T47D (cell line): Measurements from ENCODE around the gene CCDC92B.
A peak's percentile ranks its signal among the peaks of the same experiment; 100 is the strongest.
"Not testable (repeated sequence)": the region's sequence is repeated elsewhere in the genome, so short reads cannot be mapped to it uniquely, and the experiment has no call there.

Source experiments
- DNase-seq, 2 experiments: peaks; one replicate each; pipeline versions ENCODE4 v3.0.0 to v3.0.0-alpha.2; 2011 to 2012; ENCODE audit warnings: low read depth in 1 of 2, low spot score in 1 of 2
- JUND ChIP-seq: IDR thresholded peaks from 2 replicates; pipeline ENCODE4 v1.6.1; 2012; ENCODE audit warnings: low read depth
- in situ Hi-C: cut with HindIII; loops from 2 replicates; pipeline ENCODE4 v1.10.0; 2016; ENCODE audit warnings: low sequenced_read_pairs, low pct_unique_long_range_greater_than_20kb

Gene CCDC92B

DNA sequence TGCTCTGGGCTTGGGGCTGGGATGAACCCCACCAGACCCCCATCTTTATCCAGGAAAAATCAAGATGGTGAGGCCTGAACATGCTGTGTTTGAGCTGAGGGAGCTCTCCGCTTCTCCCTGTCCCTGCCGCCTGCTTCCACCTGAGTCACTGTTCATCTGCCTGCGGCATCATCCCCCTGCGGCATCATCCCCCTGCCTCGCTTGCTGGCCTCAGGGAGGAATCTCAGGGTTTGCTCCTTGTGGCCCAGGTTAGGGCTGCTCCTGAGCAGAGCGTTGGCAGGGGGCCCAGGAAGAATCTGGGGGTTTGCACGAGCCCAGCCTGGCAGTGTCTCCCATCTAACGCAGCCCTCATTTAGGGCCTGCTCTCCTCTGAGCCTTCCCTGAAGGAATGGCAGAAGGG is 35.4 kb upstream of the CCDC92B start:
- in situ Hi-C loops, result no loop called here
- no peak for DNase-seq
- no peak for TF ChIP-seq JUND

DNA sequence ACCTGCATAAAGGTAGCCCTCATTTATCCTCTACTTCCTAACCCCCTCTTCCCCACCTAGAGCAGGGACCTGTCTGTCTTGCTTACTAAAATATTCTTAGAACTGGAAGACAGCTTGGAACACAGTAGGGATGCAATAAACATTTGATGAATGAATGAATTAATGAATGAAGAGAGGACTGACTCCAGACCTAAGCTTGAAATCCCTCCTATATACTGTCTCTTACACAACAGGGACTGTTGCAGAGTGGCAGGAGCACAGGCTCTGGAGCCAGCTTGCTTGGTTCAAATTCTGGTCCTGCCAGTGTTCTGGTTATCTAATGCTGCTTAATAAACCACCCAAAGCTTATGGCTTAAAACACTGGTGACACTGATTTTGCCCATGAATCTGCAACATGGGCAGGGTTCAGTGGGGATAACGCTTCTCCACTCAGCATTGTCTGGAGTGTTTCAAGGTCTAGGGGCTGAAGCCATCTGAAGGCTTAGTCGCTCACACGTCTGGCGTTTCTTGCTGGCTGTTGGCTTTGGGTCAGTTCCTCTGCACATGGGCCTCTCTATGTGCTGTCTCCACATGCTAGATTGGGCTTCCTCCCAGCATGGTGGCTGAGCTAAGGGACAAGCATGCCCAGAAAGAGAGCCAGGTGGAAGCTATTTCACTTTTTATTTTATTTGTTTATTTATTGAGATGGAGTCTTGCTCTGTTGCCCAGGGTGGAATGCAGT is 34.0 kb upstream of the CCDC92B start:
- no peak for DNase-seq
- no peak for TF ChIP-seq JUND
- in situ Hi-C loops, result no loop called here

DNA sequence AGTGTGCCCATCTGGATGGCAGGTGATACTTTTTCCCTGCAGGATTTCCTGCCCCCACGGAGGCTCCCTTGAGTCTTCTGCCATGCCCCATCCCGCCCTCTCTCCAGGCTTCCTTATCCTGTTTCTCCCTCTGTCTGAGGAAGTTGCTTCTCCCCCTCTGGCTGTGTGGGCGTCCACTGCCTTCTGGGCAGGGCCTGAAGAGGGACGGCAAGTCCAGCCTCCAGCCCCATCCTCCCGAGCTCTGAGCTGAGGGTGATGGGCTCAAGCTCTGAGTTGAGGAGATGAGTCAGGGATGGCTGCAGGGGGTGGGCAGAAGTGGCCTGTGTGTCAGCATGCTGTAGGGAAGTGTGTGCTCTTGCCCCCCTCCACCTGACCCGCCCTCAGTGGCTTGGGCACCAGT is 32.6 kb upstream of the CCDC92B start:
- in situ Hi-C loops, result no loop called here
- no peak for DNase-seq
- no peak for TF ChIP-seq JUND

DNA sequence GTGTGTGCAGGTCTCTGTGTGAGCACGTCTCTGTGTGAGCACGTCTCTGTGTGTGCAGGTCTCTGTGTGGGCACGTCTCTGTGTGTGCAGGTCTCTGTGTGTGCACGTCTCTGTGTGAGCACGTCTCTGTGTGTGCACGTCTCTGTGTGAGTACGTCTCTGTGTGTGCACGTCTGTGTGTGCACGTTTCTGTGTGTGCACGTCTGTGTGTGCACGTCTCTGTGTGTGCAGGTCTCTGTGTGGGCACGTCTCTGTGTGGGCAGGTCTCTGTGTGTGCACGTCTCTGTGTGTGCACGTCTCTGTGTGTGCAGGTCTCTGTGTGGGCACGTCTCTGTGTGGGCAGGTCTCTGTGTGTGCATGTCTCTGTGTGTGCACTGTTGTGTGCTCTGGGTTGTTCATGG is 32.1 kb upstream of the CCDC92B start:
- in situ Hi-C loops, DNase-seq: not testable (repeated sequence)

DNA sequence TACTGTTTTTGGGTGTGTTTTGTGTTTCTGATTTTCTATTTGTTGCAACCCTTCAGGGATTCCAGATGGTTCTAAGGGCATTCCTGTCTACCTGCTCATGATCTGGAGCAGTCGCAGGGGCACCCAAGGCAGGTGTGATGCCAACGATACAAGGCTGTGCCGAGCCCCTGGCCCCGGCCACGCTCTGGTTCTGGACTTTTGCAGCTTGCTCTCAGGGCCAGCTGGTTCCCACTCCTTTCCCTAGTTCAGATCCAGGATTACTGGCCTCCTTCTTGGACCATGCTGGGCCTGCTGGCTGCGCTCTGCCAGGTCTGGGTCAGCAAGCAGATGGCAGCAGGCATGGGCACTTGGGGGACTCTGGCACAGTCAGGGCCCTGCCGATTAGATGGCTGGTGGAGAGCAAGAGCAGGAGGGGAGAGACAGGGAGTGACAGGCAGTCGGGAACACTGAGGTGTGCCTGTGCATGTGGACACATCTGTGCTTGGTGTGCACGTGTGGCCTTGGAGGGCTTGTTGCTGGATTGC is 31.5 kb upstream of the CCDC92B start:
- in situ Hi-C loops, result no loop called here
- DNase-seq, result no peak
- no peak for TF ChIP-seq JUND

DNA sequence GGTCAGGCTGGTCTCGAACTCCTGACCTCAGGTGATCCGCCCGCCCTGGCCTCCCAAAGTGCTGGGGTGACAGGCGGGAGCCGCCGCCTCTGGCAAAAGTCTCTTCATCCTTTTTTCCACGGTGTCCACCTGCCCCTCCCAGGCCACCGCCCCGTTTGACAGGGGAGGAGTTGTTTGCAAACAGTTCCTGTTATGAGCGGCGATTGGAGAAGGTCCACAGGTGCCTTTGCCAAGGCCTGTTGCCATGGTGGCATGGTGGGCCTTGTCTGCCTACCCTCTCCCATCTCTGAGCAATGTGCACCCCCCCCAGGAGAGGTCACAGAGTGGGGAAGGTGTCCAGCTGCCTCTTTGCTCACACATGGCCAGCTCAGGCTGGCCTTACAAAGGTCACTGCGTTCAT is 30.8 kb upstream of the CCDC92B start:
- in situ Hi-C loops, result no loop called here
- no peak for DNase-seq
- TF ChIP-seq JUND, result no peak

DNA sequence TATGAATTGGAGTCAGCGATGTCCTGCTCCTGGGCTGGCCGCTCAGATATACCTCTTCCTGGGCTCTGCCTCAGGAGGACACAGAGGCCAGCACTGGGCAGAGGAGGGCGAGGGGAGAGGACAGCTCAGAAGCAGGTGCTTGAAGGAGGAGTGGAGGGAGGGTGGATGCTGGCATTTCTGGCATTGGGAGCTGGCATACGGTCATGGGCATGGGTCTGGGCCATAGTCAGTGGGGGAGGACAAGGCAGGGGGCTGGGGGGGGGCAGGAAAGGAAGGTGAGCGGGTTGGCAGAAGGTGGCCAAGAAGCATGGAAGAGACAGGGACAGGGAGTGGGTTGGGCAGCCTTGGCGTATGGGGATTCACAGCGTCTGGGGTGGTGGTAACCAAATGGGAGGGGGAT is 30.1 kb upstream of the CCDC92B start:
- TF ChIP-seq JUND, result no peak
- DNase-seq, result no peak
- in situ Hi-C loops, result no loop called here

DNA sequence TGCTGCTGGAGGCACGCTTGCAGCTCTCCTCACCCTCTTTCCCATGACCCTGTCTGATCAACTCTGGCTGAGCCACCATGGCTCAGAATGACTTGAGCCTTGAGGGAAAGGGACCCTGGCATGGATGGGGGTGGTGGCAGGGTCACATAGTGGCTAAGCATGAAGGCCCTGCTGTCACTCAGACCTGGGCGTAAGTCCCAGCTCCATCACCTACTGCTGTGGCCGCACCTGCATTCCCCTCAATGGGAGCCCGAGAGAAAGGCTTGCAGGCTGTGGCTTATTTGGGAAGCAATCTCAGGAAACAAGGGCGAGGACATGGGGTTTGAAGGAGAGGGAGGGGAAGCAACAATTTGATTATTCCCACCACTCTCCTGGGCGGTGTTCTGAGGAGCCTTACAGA is 29.0 kb upstream of the CCDC92B start:
- TF ChIP-seq JUND, result no peak
- in situ Hi-C loops, result no loop called here
- DNase-seq, result no peak

DNA sequence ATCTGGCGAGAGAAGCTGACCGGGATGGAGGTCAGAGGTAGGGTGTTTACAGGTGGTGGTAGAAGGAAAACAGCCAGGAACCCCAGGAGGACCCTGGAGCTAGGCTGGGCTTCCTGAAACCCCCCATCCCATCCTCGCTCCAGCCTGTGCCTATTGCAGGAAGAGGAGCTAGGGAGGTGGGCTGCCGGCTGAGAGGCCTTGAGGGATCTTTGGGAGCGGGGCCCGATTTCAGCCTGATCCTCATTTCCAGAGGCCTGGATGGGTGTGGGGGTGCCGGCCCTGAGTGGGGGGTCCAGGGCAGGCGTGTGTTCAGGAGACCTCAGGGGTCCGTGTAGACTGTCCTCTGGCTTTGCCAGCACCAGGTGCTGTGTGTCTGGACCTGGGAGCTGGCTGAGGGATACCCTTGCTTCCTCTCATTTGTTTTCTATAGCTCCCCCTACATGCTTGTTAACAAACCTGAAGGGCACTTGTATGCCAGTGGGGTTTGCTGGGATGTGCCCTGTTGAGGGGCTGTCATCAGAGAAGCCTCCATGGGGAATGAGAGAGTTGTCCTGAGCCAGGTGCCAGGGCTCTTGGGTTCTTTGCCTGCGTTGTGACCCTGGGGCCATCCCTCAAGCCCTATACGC is 27.9 kb upstream of the CCDC92B start:
- DNase-seq, result no peak
- TF ChIP-seq JUND, result no peak
- in situ Hi-C loops, result no loop called here

DNA sequence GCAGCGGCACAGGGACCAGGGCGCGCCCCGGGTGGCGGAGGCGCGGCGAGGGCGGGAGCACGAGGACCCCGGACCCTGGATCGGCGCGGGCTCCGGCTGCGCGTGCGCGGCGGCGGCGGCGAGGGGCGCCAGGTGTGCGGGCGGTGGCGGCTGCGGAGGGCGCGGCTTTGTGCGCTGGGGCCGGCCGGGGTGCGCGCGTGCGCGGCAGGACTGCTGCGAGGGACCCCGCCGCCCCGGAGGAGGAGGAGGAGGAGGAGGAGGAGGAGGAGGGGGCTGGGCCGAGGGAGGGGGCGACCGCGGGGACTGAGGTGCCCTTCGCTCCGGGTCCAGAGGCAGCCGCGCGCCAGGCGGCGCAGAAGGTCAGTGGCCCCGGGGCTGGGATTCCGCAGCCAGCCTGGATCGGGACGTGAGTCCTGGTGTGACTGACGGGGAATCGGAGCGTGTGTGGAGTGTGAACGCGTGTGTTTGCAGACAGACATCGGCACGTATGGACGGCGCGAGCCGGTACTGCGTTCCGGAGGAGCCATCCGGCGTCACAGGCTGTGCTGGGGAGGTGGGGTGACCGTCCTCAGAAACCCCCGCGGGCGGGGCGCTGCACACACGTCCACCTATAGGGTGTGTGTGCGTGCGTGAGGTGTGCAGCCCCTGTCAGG is 27.3 kb upstream of the CCDC92B start:
- peak in 1 of 2 experiments; percentile 33 for DNase-seq
- in situ Hi-C loops, result no loop called here
- no peak for TF ChIP-seq JUND

DNA sequence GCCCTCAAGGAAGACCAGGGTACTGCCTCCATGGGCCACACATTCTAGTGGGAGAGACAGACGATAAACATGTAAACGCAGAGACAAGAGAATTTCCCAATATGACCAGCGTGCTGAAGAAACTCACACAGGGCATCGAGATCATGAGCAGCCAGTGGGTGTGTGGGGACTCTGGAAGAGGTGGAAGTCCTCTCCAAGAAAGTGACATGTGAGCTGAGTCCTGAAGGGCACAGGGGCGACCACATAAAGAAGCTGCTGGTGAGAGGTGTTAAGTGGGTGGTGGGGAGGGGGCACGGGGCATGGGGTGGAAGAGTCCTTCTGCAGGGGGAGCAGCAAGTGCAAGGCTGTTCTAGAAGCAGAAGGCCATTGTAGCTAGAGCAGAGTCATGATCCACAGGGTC is 25.8 kb upstream of the CCDC92B start:
- DNase-seq, result no peak
- in situ Hi-C loops, result no loop called here
- no peak for TF ChIP-seq JUND

DNA sequence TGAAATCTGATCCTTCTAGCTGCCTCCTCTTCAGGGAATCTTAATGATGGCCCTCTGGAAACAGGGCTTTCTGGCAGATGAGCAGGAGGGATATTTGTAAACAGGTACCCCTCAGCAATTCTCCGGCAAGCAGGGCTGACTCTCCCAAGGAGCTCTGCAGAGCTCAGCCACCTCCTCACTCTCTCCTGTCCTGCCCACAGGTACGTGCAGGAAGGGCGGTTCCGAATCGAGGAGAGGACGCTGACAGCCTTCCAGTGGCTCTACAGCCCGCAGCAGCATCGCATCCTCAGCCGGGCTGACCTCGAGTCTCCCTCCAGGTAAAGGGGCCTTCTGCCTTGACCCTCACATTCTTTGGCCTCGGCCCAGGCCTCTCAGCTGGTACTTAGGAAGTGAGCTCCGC is 20.7 kb upstream of the CCDC92B start:
- in situ Hi-C loops, result no loop called here
- TF ChIP-seq JUND, result no peak
- no peak for DNase-seq

DNA sequence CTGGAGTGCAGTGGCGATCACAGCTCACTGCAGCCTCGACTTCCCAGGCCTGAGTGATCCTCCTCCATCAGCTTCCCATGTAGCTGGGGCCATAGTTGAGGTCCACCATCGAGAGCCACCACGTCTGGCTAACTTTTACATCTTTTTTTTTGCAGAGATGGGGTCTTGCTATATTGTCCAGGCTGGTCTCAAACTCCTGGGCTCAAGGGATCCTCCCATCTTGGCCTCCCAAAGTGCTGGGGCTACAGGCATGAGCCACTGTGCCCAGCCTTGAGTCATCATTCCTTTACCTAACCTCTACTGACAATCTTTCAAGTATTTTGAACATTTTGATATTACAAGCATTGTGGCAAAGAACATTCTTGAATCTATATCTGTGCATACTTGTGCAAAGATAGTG is 9.4 kb upstream of the CCDC92B start:
- DNase-seq, result no peak
- in situ Hi-C loops, result no loop called here
- TF ChIP-seq JUND, result no peak
